H1 (cell line): ENCODE data around the gene CPA1.

Source experiments
- CHD1 ChIP-seq: IDR thresholded peaks from 2 replicates; pipeline ENCODE4 v1.6.1; 2012; ENCODE audit warnings: low read depth, low read length, improper control_type of control experiment
- EGR1 ChIP-seq: IDR thresholded peaks from 2 replicates; pipeline ENCODE4 v1.6.1; 2011; ENCODE audit warnings: low read depth, low read length, borderline replicate concordance
- EP300 ChIP-seq, 2 experiments: IDR thresholded peaks; 1 replicate in 1 of 2; 2 replicates in 1 of 2; pipeline ENCODE4 v1.6.1; 2011 to 2012; ENCODE audit warnings: low read depth in 2 of 2, low read length in 2 of 2, mild to moderate bottlenecking in 2 of 2, borderline replicate concordance in 1 of 2, inconsistent platforms in 1 of 2, moderate library complexity in 1 of 2
- HDAC2 ChIP-seq, 2 experiments: fragments of 300-600 bp in 1 of 2; sonication (generic) in 1 of 2; IDR thresholded peaks; 2 replicates each; pipeline ENCODE4 v1.6.1; 2011 to 2012; ENCODE audit warnings: low read depth in 2 of 2, low read length in 2 of 2, mild to moderate bottlenecking in 2 of 2, moderate library complexity in 2 of 2, borderline replicate concordance in 1 of 2, inconsistent platforms in 1 of 2
- NANOG ChIP-seq: IDR thresholded peaks from 2 replicates; pipeline ENCODE4 v1.6.1; 2011; ENCODE audit warnings: low read length, low read depth, mild to moderate bottlenecking, inconsistent platforms; ENCODE audit not compliant: insufficient read depth, poor library complexity, severe bottlenecking
- POLR2A ChIP-seq, 2 experiments: IDR thresholded peaks; 1 replicate in 1 of 2; 2 replicates in 1 of 2; pipeline ENCODE4 v1.6.1; 2011; ENCODE audit warnings: low read depth in 2 of 2, low read length in 2 of 2, mild to moderate bottlenecking in 2 of 2; ENCODE audit errors: control extremely low read depth in 1 of 2
- POLR2AphosphoS5 ChIP-seq: IDR thresholded peaks from 2 replicates; pipeline ENCODE4 v1.6.1; 2011; ENCODE audit warnings: low read depth, low read length
- SIN3A ChIP-seq, 2 experiments: IDR thresholded peaks in 1 of 2; conservative IDR thresholded peaks in 1 of 2; 2 replicates each; pipeline ENCODE4 v1.6.1; 2011 to 2012; ENCODE audit warnings: low read length in 2 of 2, improper control_type of control experiment in 1 of 2, low read depth in 1 of 2, mild to moderate bottlenecking in 1 of 2
- SP1 ChIP-seq: IDR thresholded peaks from 2 replicates; pipeline ENCODE4 v1.6.1; 2011; ENCODE audit warnings: low read depth, low read length
- TAF7 ChIP-seq: optimal IDR thresholded peaks from 2 replicates; pipeline ENCODE3; 2011; ENCODE audit warnings: low read depth, mild to moderate bottlenecking, inconsistent platforms, low read length, moderate library complexity, borderline replicate concordance
- TF ChIP-seq, protein P1 (sequence below), 3 experiments: IDR thresholded peaks; 1 replicate in 2 of 3; 2 replicates in 1 of 3; pipeline versions ENCODE4 v1.5.1 to v1.6.1; 2011; ENCODE audit warnings: low read length in 3 of 3, mild to moderate bottlenecking in 3 of 3, inconsistent platforms in 2 of 3, low read depth in 1 of 3, moderate library complexity in 1 of 3; ENCODE audit not compliant: insufficient read depth in 1 of 3; ENCODE audit errors: control extremely low read depth in 1 of 3

DNA sequence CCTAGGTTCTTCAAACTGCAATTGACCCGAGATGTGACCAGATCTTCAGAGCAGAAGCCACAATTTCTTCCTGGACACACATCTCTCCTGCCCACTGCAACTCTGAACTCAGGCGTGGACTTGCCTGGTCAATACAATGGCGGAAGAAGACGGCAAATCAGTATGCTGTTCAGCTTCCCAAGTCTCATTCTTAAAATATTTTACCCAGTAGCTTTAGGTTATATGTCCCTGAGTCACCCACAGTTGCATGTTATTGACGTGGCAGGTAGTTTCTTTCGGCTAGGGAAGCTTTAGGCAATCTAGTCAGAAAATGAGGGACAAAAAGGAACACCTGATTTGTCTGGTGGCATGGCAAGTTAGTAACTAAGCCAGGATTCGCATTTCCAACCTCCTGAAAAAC is 38.0 kb downstream of the CPA1 start:
- TF ChIP-seq EP300 (IDR thresholded peaks at IDR 0.05; ENCODE audit: borderline replicate concordance in 1 of 2, low read depth in 2 of 2, low read length in 2 of 2) (no peak), TAF7 (no peak), CHD1 (no peak), NANOG (no peak), SIN3A (conservative IDR thresholded peaks at IDR 0.05 in 1 of 2, IDR thresholded peaks at IDR 0.05 in 1 of 2; ENCODE audit: low read depth in 1 of 2, low read length in 2 of 2) (no peak), EGR1 (no peak), HDAC2 (IDR thresholded peaks at IDR 0.05; ENCODE audit: borderline replicate concordance in 1 of 2, low read depth in 2 of 2, low read length in 2 of 2) (no peak), POLR2AphosphoS5 (no peak), POLR2A (IDR thresholded peaks at IDR 0.05; ENCODE audit: control extremely low read depth in 1 of 2, low read depth in 2 of 2, low read length in 2 of 2) (no peak), SP1 (no peak)
- TF ChIP-seq, protein P1, sequence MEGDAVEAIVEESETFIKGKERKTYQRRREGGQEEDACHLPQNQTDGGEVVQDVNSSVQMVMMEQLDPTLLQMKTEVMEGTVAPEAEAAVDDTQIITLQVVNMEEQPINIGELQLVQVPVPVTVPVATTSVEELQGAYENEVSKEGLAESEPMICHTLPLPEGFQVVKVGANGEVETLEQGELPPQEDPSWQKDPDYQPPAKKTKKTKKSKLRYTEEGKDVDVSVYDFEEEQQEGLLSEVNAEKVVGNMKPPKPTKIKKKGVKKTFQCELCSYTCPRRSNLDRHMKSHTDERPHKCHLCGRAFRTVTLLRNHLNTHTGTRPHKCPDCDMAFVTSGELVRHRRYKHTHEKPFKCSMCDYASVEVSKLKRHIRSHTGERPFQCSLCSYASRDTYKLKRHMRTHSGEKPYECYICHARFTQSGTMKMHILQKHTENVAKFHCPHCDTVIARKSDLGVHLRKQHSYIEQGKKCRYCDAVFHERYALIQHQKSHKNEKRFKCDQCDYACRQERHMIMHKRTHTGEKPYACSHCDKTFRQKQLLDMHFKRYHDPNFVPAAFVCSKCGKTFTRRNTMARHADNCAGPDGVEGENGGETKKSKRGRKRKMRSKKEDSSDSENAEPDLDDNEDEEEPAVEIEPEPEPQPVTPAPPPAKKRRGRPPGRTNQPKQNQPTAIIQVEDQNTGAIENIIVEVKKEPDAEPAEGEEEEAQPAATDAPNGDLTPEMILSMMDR (IDR thresholded peaks at IDR 0.05; ENCODE audit: control extremely low read depth in 1 of 3, insufficient read depth in 1 of 3, low read depth in 1 of 3, low read length in 3 of 3), result no peak
